Fibroblast of lung (primary cell): ENCODE measurements around the gene DCAF6. TPM values are rescaled to one million over a fixed set of nuclear protein-coding genes. Genes with fewer than 3 reads are reported as not detected.

Experiments
- DNase-seq, 2 donors: peaks; one replicate each; pipeline versions ENCODE4 v3.0.0 to v3.0.0-alpha.2; 2010; ENCODE audit warnings: low read depth in 2 of 2
- H2AFZ ChIP-seq: 2 replicates; pipeline ENCODE4 v1.5.1; 2012; ENCODE audit warnings: low read length, control low read depth, inconsistent platforms
- H3K27ac ChIP-seq: 2 replicates; pipeline ENCODE4 v1.5.1; 2011; ENCODE audit warnings: low read length, control low read depth; ENCODE audit not compliant: insufficient read depth
- H3K27me3 ChIP-seq: 2 replicates; pipeline ENCODE4 v1.5.1; 2011; ENCODE audit warnings: mild to moderate bottlenecking, low read length; ENCODE audit not compliant: control insufficient read depth, insufficient read depth
- H3K36me3 ChIP-seq: 2 replicates; pipeline ENCODE4 v1.5.1; 2011; ENCODE audit warnings: low read length; ENCODE audit not compliant: control insufficient read depth, insufficient read depth
- H3K4me1 ChIP-seq: 2 replicates; pipeline ENCODE4 v1.5.1; 2011; ENCODE audit warnings: low read length; ENCODE audit not compliant: control insufficient read depth, insufficient read depth; ENCODE audit errors: extremely low read depth
- H3K4me2 ChIP-seq: 2 replicates; pipeline ENCODE4 v1.5.1; 2011; ENCODE audit warnings: low read length, control low read depth; ENCODE audit not compliant: insufficient read depth; ENCODE audit errors: extremely low read depth
- H3K4me3 ChIP-seq, 4 experiments: fragments of 200-600 bp in 1 of 4; sonication (generic) in 1 of 4; replicated peaks in 1 of 4; 2 replicates each; pipeline ENCODE4 v1.5.1; 2011 to 2016; ENCODE audit warnings: low read length in 4 of 4, low read depth in 3 of 4, mild to moderate bottlenecking in 3 of 4, control low read depth in 2 of 4, inconsistent platforms in 1 of 4, mixed read lengths in 1 of 4; ENCODE audit not compliant: insufficient read depth in 1 of 4; ENCODE audit errors: control extremely low read depth in 1 of 4
- H3K79me2 ChIP-seq: 2 replicates; pipeline ENCODE4 v1.5.1; 2012; ENCODE audit warnings: mild to moderate bottlenecking, low read length, inconsistent platforms; ENCODE audit not compliant: control insufficient read depth, insufficient read depth
- H3K9ac ChIP-seq: 2 replicates; pipeline ENCODE4 v1.5.1; 2011; ENCODE audit warnings: mild to moderate bottlenecking, low read length, control low read depth; ENCODE audit not compliant: insufficient read depth
- H3K9me3 ChIP-seq: 2 replicates; pipeline ENCODE4 v1.5.1; 2012; ENCODE audit warnings: low read depth, low read length; ENCODE audit not compliant: control insufficient read depth, insufficient read depth
- H4K20me1 ChIP-seq: 2 replicates; pipeline ENCODE4 v1.5.1; 2011; ENCODE audit warnings: low read length; ENCODE audit not compliant: control insufficient read depth, insufficient read depth; ENCODE audit errors: extremely low read depth
- EZH2 ChIP-seq: IDR thresholded peaks from 2 replicates; pipeline ENCODE4 v1.5.1; 2012; ENCODE audit warnings: low read length, control low read depth, mild to moderate bottlenecking; ENCODE audit errors: missing control alignments
- polyA plus RNA-seq, 2 donors: library from polyadenylated mRNA; depleted of rRNA in 1 of 2; stranded (reverse) in 1 of 2; unstranded in 1 of 2; fragments of >200 nt; gene quantifications; 2 replicates each; pipeline ENCODE4 v1.2.1, GENCODE V29; 2011 to 2012; ENCODE audit warnings: missing spikeins in 1 of 2
- total RNA-seq: library from RNA; depleted of rRNA; stranded (reverse); fragments of >200 nt; gene quantifications from 2 replicates; pipeline ENCODE4 v1.2.1, GENCODE V29; 2014
- TF ChIP-seq, protein P1 (sequence below), 2 donors: IDR thresholded peaks in 1 of 2; conservative IDR thresholded peaks in 1 of 2; 1 replicate in 1 of 2; 2 replicates in 1 of 2; pipeline ENCODE4 v1.5.1; 2011 to 2012; ENCODE audit warnings: low read length in 2 of 2, control low read depth in 1 of 2, inconsistent platforms in 1 of 2, low read depth in 1 of 2, mild to moderate bottlenecking in 1 of 2

DCAF6 gene
- total and polyA plus RNA-seq, 2 donors (not counting 1 experiment from before 2014, with no cell fraction given): 64.4 to 143 TPM

DNA sequence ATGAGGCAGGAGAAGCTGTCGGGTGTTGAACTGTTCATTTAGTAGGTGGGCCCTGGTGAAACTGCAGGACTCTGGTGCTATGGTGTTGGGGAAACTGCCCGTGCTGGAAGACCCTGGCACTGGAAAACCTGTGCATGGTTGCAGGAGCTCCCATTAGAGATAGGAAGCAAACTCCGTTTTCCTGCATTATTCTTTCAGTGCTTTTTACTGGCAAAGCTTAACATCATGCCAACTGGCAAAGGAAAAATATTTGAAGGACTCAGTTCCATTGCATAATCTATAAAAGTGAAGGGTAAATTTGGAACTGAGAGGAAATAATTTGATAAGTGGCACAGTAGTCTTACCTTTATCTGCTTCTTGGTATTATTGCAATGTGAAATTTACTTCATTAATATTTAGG, 32.1 kb downstream of the DCAF6 start:
- Histone ChIP-seq H4K20me1 (no peaks in the 10 kb centered on the region), H3K4me1 (no peaks in the 10 kb centered on the region), H3K4me2 (no peak overlapping the region), H3K4me3 (no peak overlapping the region), H3K36me3 (peaks cover 5% of the 10 kb centered on the region), H3K9me3 (no peaks in the 10 kb centered on the region), H3K27ac (no peak overlapping the region), H3K27me3 (no peaks in the 10 kb centered on the region), H3K79me2 (peaks cover 9% of the 10 kb centered on the region), H3K9ac (no peak overlapping the region), H2AFZ (no peak overlapping the region)
- no peak for TF ChIP-seq EZH2
- TF ChIP-seq, protein P1, sequence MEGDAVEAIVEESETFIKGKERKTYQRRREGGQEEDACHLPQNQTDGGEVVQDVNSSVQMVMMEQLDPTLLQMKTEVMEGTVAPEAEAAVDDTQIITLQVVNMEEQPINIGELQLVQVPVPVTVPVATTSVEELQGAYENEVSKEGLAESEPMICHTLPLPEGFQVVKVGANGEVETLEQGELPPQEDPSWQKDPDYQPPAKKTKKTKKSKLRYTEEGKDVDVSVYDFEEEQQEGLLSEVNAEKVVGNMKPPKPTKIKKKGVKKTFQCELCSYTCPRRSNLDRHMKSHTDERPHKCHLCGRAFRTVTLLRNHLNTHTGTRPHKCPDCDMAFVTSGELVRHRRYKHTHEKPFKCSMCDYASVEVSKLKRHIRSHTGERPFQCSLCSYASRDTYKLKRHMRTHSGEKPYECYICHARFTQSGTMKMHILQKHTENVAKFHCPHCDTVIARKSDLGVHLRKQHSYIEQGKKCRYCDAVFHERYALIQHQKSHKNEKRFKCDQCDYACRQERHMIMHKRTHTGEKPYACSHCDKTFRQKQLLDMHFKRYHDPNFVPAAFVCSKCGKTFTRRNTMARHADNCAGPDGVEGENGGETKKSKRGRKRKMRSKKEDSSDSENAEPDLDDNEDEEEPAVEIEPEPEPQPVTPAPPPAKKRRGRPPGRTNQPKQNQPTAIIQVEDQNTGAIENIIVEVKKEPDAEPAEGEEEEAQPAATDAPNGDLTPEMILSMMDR (conservative IDR thresholded peaks at IDR 0.05 in 1 of 2, IDR thresholded peaks at IDR 0.05 in 1 of 2; ENCODE audit: low read depth in 1 of 2, low read length in 2 of 2): no peak
- no peak for DNase-seq

DNA sequence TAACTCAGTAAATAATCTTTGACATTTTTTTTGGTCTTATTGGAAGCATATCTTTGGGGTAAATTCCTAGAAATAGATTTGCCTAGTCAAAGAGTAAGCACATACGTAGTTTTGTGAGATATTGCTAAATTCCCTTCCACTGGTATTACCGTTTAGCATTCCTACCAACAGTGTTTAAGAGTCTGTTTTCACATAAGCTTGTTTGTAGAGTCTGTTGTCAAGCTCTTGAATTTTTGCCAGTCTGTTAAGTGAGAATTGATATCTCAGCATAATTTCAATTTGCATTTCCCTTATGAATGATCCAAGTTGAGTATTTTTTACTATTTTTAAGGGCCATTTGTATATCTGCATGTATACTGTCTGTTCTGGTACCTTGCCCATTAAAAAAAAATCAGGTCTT, 37.3 kb downstream of the DCAF6 start:
- Histone ChIP-seq H3K4me2 (no peak overlapping the region), H3K79me2 (peaks cover 2% of the 10 kb centered on the region), H3K4me3 (no peak overlapping the region), H3K9me3 (no peaks in the 10 kb centered on the region), H3K4me1 (no peaks in the 10 kb centered on the region), H3K27ac (no peak overlapping the region), H3K36me3 (no peaks in the 10 kb centered on the region), H3K9ac (no peak overlapping the region), H2AFZ (no peak overlapping the region), H3K27me3 (no peaks in the 10 kb centered on the region), H4K20me1 (no peaks in the 10 kb centered on the region)
- DNase-seq: no peak
- no peak for TF ChIP-seq EZH2
- TF ChIP-seq, protein P1 (conservative IDR thresholded peaks at IDR 0.05 in 1 of 2, IDR thresholded peaks at IDR 0.05 in 1 of 2; ENCODE audit: low read depth in 1 of 2, low read length in 2 of 2): no peak

DNA sequence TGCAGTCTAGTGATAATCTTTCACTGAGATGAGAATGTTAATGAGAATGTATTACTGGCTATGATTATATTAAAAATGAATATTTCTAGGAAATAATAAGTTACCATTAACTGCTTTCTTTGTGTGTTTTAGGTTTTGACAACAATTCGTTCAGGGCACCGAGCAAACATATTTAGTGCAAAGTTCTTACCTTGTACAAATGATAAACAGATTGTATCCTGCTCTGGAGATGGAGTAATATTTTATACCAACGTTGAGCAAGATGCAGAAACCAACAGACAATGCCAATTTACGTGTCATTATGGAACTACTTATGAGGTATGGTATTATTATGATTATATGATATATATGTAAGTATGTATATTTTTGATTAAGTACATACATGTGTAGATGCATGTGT, 38.2 kb downstream of the DCAF6 start:
- Histone ChIP-seq H3K36me3 (no peaks in the 10 kb centered on the region), H3K9me3 (no peaks in the 10 kb centered on the region), H3K27me3 (no peaks in the 10 kb centered on the region), H3K79me2 (peaks cover 2% of the 10 kb centered on the region), H3K27ac (no peak overlapping the region), H4K20me1 (no peaks in the 10 kb centered on the region), H3K4me3 (no peak overlapping the region), H2AFZ (no peak overlapping the region), H3K4me1 (no peaks in the 10 kb centered on the region), H3K9ac (no peak overlapping the region), H3K4me2 (no peak overlapping the region)
- TF ChIP-seq EZH2: no peak
- TF ChIP-seq, protein P1 (conservative IDR thresholded peaks at IDR 0.05 in 1 of 2, IDR thresholded peaks at IDR 0.05 in 1 of 2; ENCODE audit: low read depth in 1 of 2, low read length in 2 of 2): no peak
- no peak for DNase-seq
